Gastrocnemius medialis (tissue), 4 donors: ENCODE results near the gene SLC24A1. TPM values are rescaled to one million over a fixed set of nuclear protein-coding genes. Genes with fewer than 3 reads are reported as not detected.

Experiments
- ATAC-seq, 2 donors: fragments of 150-250 bp; one replicate each; pipeline ENCODE4 v1.9.1; 2016
- DNase-seq, 2 donors: peaks; one replicate each; pipeline ENCODE4 v3.0.0-alpha.2; 2019
- H3K27ac ChIP-seq, 4 donors: fragments of 200-600 bp; sonication (generic); 1 replicate in 1 of 4; 2 replicates in 3 of 4; pipeline ENCODE4 v1.5.1; 2016 to 2018; ENCODE audit warnings: mild to moderate bottlenecking in 2 of 4, moderate library complexity in 1 of 4
- H3K27me3 ChIP-seq, 3 donors: fragments of 200-600 bp; sonication (generic) in 2 of 3; 1 replicate in 1 of 3; 2 replicates in 2 of 3; pipeline versions ENCODE4 v1.5.1 to v1.6.0; 2016 to 2019; ENCODE audit warnings: mild to moderate bottlenecking in 1 of 3, moderate library complexity in 1 of 3
- H3K36me3 ChIP-seq, 2 donors: fragments of 200-600 bp; sonication (generic) in 1 of 2; one replicate each; pipeline ENCODE4 v1.5.1; 2017 to 2018
- H3K4me1 ChIP-seq, 2 donors: fragments of 200-600 bp; sonication (generic) in 1 of 2; one replicate each; pipeline ENCODE4 v1.5.1; 2016 to 2017; ENCODE audit warnings: mild to moderate bottlenecking in 2 of 2
- H3K4me3 ChIP-seq, 4 donors: fragments of 200-600 bp; sonication (generic) in 3 of 4; 1 replicate in 1 of 4; 2 replicates in 3 of 4; pipeline ENCODE4 v1.5.1; 2016 to 2019; ENCODE audit warnings: mild to moderate bottlenecking in 2 of 4
- H3K9me3 ChIP-seq, 3 donors: fragments of 200-600 bp; sonication (generic) in 2 of 3; 1 replicate in 1 of 3; 2 replicates in 2 of 3; pipeline ENCODE4 v1.5.1; 2016 to 2019
- CTCF ChIP-seq, 5 experiments: fragments of 450-650 bp in 3 of 5; fragments of 200-600 bp in 2 of 5; sonication (generic) in 2 of 5; IDR thresholded peaks in 4 of 5; conservative IDR thresholded peaks in 1 of 5; 1 replicate in 4 of 5; 2 replicates in 1 of 5; pipeline ENCODE4 v1.5.1; 2016 to 2019; ENCODE audit warnings: antibody characterized with exemption in 5 of 5, mild to moderate bottlenecking in 3 of 5, moderate library complexity in 3 of 5
- POLR2A ChIP-seq, 2 donors: fragments of 450-650 bp; IDR thresholded peaks; one replicate each; pipeline ENCODE4 v1.6.1; 2017; ENCODE audit warnings: antibody characterized with exemption in 2 of 2, mild to moderate bottlenecking in 2 of 2, moderate library complexity in 2 of 2
- in situ Hi-C, 4 donors: fragments of 200-750 bp; cut with MboI; loops; one replicate each; pipeline versions ENCODE4 v1.15.0 to v1.8.0; 2017; ENCODE audit warnings: low sequenced_read_pairs in 4 of 4
- intact Hi-C: fragments of 100-400 bp; cut with DNase I; formaldehyde crosslinking; loops from one replicate; pipeline ENCODE4 v1.15.1; 2023; ENCODE audit warnings: low total_unique reads
- total RNA-seq, 4 donors: library from RNA; depleted of rRNA; stranded (reverse); fragments of >200 nt; gene quantifications; one replicate each; pipeline versions ENCODE4 v1.1.0 to v1.2.3, GENCODE V29; 2016

Gene SLC24A1
- total RNA-seq, 4 donors from 2014 or later, result 0.41 to 0.81 (median 0.69) TPM

DNA sequence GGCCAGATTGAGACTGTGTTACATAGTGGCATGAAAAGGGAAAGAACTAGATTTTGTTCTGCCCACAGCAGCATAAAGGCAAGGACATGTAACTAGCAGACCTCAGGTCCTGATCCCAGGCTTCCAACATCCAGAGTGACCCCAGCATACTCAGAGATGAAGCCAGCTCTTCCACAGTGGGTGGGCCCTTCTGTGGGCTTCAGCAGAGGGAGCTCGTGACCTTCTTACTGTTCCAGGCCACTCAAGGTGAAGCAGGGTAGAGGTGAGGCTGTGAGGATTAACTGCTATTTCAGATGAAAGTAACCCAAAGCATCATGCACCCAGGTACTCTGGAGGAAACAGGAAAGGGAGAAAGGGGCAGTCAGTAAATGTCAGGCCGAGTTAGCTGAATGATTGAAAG is 905 bp upstream of the SLC24A1 start:
- Histone ChIP-seq H3K4me3 (no peak overlapping the region), H3K36me3 (no peaks in the 10 kb centered on the region), H3K27ac (no peak overlapping the region), H3K4me1 (no peaks in the 10 kb centered on the region), H3K27me3 (no peaks in the 10 kb centered on the region), H3K9me3 (no peaks in the 10 kb centered on the region)
- TF ChIP-seq CTCF (IDR thresholded peaks at IDR 0.05 in 4 of 5, conservative IDR thresholded peaks at IDR 0.05 in 1 of 5) (no peak), POLR2A (IDR thresholded peaks at IDR 0.05) (no peak)
- DNase-seq (no peak), ATAC-seq (no peak)
- in situ Hi-C loops, result no loop called here
- intact Hi-C loops, result no loop called here

DNA sequence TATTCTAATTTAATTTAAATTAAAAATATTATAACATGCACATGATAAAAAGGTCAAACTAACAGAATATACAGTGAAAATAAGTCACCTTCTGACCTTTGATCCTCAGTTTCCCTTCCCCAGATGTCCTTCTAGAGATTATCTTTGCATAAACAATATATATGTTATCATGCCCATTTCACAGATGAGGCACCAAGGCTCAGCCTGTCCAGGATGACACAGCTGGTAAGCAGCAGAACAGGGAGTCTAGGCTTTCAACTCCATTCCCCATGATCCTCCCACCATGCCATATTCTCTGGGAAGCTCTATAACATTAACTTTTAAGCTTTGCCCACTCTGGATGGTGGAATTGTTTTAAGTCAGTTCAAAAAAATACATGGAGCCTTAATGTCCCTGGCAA is 1.4 kb downstream of the SLC24A1 start:
- no peaks in the 10 kb centered on the region for H3K27me3 ChIP-seq
- TF ChIP-seq POLR2A (IDR thresholded peaks at IDR 0.05), result no peak
- TF ChIP-seq CTCF (IDR thresholded peaks at IDR 0.05 in 4 of 5, conservative IDR thresholded peaks at IDR 0.05 in 1 of 5), result no peak
- H3K27ac ChIP-seq, result no peak overlapping the region
- no peak for DNase-seq
- no peak for ATAC-seq
- in situ Hi-C loops, result no loop called here
- no peaks in the 10 kb centered on the region for H3K36me3 ChIP-seq
- no peaks in the 10 kb centered on the region for H3K9me3 ChIP-seq
- H3K4me3 ChIP-seq, result no peak overlapping the region
- H3K4me1 ChIP-seq, result no peaks in the 10 kb centered on the region
- intact Hi-C loops, result no loop called here

DNA sequence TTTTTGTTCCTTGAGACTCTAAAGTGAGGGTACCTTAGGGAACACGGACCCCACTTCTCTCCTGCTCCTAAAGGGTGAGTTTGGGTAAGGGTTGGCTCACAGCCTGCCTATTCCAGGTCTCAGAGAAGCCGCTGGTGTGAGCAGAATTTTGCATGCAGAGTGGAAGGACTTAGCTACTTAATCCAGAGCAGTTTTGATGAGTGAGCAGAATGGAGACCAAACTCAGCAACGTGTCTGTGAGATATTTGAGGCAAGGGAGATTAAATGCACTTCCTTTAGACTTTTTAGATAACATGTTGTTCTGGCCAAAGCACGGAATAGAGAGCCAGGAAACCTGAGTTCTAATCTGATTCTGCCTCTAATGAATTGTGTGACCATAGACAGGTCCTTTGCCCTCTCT is 5.1 kb downstream of the SLC24A1 start:
- Histone ChIP-seq H3K27ac (no peak overlapping the region), H3K36me3 (no peaks in the 10 kb centered on the region), H3K9me3 (no peaks in the 10 kb centered on the region), H3K4me1 (no peaks in the 10 kb centered on the region), H3K27me3 (no peaks in the 10 kb centered on the region), H3K4me3 (no peak overlapping the region)
- TF ChIP-seq CTCF (IDR thresholded peaks at IDR 0.05 in 4 of 5, conservative IDR thresholded peaks at IDR 0.05 in 1 of 5) (no peak), POLR2A (IDR thresholded peaks at IDR 0.05) (no peak)
- ATAC-seq (no peak), DNase-seq (no peak)
- intact Hi-C loops (no loop called here), in situ Hi-C loops (loop anchor here (25.0 kb wide), 3 partner anchors 235 to 660 kb away; partner anchors contain the start of genes RAB11A (in 4 of the 4), DIS3L (in 3 of the 4) and MEGF11 (in 1 of the 4))

- Histone ChIP-seq H3K9me3 (no peaks in the 10 kb centered on the region), H3K27me3 (no peaks in the 10 kb centered on the region), H3K4me1 (no peaks in the 10 kb centered on the region), H3K27ac (no peak overlapping the region), H3K4me3 (no peak overlapping the region), H3K36me3 (no peaks in the 10 kb centered on the region)
- TF ChIP-seq POLR2A (IDR thresholded peaks at IDR 0.05) (no peak), CTCF (IDR thresholded peaks at IDR 0.05 in 4 of 5, conservative IDR thresholded peaks at IDR 0.05 in 1 of 5) (no peak)
- ATAC-seq, result no peak
- DNase-seq, result no peak
- in situ Hi-C loops (loop anchor here (25.0 kb wide), 3 partner anchors 233 to 658 kb away; partner anchors contain the start of genes RAB11A (in 4 of the 4), DIS3L (in 3 of the 4) and MEGF11 (in 1 of the 4)), intact Hi-C loops (no loop called here)
These were observed 7.8 kb downstream of the SLC24A1 start for GRCh38 chr15:65629548-65629947.

- intact Hi-C loops (loop anchor here (10.0 kb wide), 1 partner anchor 234 kb away; the partner anchor contains the start of gene RAB11A), in situ Hi-C loops (loop anchor here (25.0 kb wide), 3 partner anchors 232 to 657 kb away; partner anchors contain the start of genes RAB11A (in 4 of the 4), DIS3L (in 3 of the 4) and MEGF11 (in 1 of the 4))
- DNase-seq (no peak), ATAC-seq (no peak)
- Histone ChIP-seq H3K36me3 (no peaks in the 10 kb centered on the region), H3K4me1 (no peaks in the 10 kb centered on the region), H3K27ac (no peak overlapping the region), H3K9me3 (no peaks in the 10 kb centered on the region), H3K4me3 (no peak overlapping the region), H3K27me3 (no peaks in the 10 kb centered on the region)
- TF ChIP-seq CTCF (IDR thresholded peaks at IDR 0.05 in 4 of 5, conservative IDR thresholded peaks at IDR 0.05 in 1 of 5), result no peak
- no peak for TF ChIP-seq POLR2A (IDR thresholded peaks at IDR 0.05)
These were observed 9.0 kb downstream of the SLC24A1 start for GRCh38 chr15:65630760-65631159.
